Measurements from ENCODE around the gene ZNF878.

The ZNF878 gene

GRCh38 chr19:12035220-12036172 is 17.3 kb downstream of the ZNF878 start, which contains the start of gene ZNF433:
Gene ZNF433, minus strand, starts transcription at chr19:12035679. Its CDS starts 140 bp downstream, at chr19:12035539.
- peak; percentile 71 for DNase-seq (ENCODE audit: low read depth, low spot score)

GRCh38 chr19:12034620-12035019 is 18.1 kb downstream of the ZNF878 start:
- no peak for DNase-seq (ENCODE audit: low read depth, low spot score)

GRCh38 chr19:12034198-12034597 is 18.6 kb downstream of the ZNF878 start:
- no peak for DNase-seq (ENCODE audit: low read depth, low spot score)

GRCh38 chr19:12015753-12016116 is 37.0 kb downstream of the ZNF878 start:
- no peak for DNase-seq (ENCODE audit: low read depth, low spot score)

GRCh38 chr19:12015015-12015752 is 37.6 kb downstream of the ZNF878 start:
- no peak for DNase-seq (ENCODE audit: low read depth, low spot score)

- DNase-seq (ENCODE audit: low read depth, low spot score): no peak
Observed at GRCh38 chr19:12000152-12000981, 52.4 kb downstream of the ZNF878 start.

- no peak for DNase-seq (ENCODE audit: low read depth, low spot score)
Observed at GRCh38 chr19:11995174-11995573, 57.6 kb downstream of the ZNF878 start.
